Caki2 (cell line): ENCODE data around the gene IFNG-AS1. TPM values are rescaled to one million over a fixed set of nuclear protein-coding genes. Genes with fewer than 3 reads are reported as not detected.

Source experiments
- DNase-seq: peaks from one replicate; pipeline ENCODE4 v3.0.0-alpha.2; 2015; ENCODE audit warnings: low read depth
- in situ Hi-C: cut with HindIII; loops from 2 replicates; pipeline ENCODE4 v1.10.0; 2016; ENCODE audit warnings: low sequenced_read_pairs, low pct_unique_long_range_greater_than_20kb, mixed read lengths
- total RNA-seq: library from RNA; depleted of rRNA; stranded (reverse); fragments of >200 nt; shearing (Covaris generic); gene quantifications from 2 replicates; pipeline ENCODE4 v1.2.3, GENCODE V29; 2014; ENCODE audit warnings: low replicate concordance; rRNA removed

IFNG-AS1 gene
- total RNA-seq, 1 experiment from 2014 or later: not detected

- in situ Hi-C loops: no loop called here
- DNase-seq: no peak
Measured at GRCh38 chr12:68069275-68069674, 80.0 kb downstream of the IFNG-AS1 start.

Other genes starting within 250 kb of the IFNG-AS1 start
- gene IFNG, start 170.3 kb downstream of the IFNG-AS1 start, total RNA-seq: not detected in 2 replicates
- gene IL26, start 236.4 kb downstream of the IFNG-AS1 start, total RNA-seq: not detected in 2 replicates